ENCODE measurements around the gene CCDC63. TPM values are rescaled to one million over a fixed set of nuclear protein-coding genes. Genes with fewer than 3 reads are reported as not detected.

CCDC63 gene
- total RNA-seq, 1 experiment from 2014 or later = 0.98 TPM

DNA sequence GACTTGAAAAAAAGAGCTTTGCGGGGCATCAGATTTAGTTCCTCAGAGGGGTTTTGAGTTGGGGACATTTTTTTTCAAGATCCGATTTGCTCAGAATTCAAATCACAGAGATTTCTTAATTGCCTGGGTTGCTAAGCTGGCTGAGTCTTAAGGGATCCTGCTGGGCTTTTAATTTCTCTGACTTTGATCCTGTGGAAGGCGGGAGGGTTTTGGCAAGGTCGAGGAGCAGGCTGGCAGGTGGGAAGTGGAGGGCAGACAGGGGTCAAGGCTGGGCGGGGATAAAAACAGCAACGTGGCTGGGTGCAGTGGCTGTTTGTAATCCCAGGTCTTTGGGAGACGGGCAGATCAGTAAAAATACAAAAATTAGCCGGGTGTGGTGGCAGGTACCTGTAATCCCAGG lies 33.5 kb upstream of the CCDC63 start:
- Mint-ChIP-seq H3K4me3 (no peak overlapping the region), H3K27me3 (ENCODE audit: low read depth) (peaks cover 78% of the 10 kb centered on the region), H3K9me3 (no peaks in the 10 kb centered on the region), H3K27ac (no peak overlapping the region), H3K36me3 (no peaks in the 10 kb centered on the region), H3K4me1 (peaks cover 35% of the 10 kb centered on the region)
- POLR2A ChIA-PET = no interaction called here
- CTCF ChIA-PET = no interaction called here
- ATAC-seq (peak; percentile 23), DNase-seq (ENCODE audit: low spot score) (no peak)
- no peak for TF ChIP-seq FOXJ3 (CRISPR knock-in tag; IDR thresholded peaks at IDR 0.05; ENCODE audit: borderline replicate concordance)
- 0 out of 2 replicates have a peak, but pooled peaks have one; percentile 19 for TF ChIP-seq ZNF512 (CRISPR knock-in tag; IDR thresholded peaks at IDR 0.05; ENCODE audit: borderline replicate concordance)
- TF ChIP-seq FOXK1 (CRISPR knock-in tag; IDR thresholded peaks at IDR 0.05) = 0 out of 2 replicates have a peak, but pooled peaks have one; percentile 38

GRCh38 chr12:110813756-110814155 lies 33.0 kb upstream of the CCDC63 start:
- DNase-seq (ENCODE audit: low spot score) = no peak
- ChIA-PET POLR2A (no interaction called here), CTCF (no interaction called here)
- Mint-ChIP-seq H3K9me3 (no peaks in the 10 kb centered on the region), H3K27ac (no peak overlapping the region), H3K4me1 (peaks cover 36% of the 10 kb centered on the region), H3K4me3 (no peak overlapping the region), H3K27me3 (ENCODE audit: low read depth) (peaks cover 80% of the 10 kb centered on the region), H3K36me3 (no peaks in the 10 kb centered on the region)
- no peak for TF ChIP-seq ZNF671 (CRISPR knock-in tag; IDR thresholded peaks at IDR 0.05)
- TF ChIP-seq, protein P1, sequence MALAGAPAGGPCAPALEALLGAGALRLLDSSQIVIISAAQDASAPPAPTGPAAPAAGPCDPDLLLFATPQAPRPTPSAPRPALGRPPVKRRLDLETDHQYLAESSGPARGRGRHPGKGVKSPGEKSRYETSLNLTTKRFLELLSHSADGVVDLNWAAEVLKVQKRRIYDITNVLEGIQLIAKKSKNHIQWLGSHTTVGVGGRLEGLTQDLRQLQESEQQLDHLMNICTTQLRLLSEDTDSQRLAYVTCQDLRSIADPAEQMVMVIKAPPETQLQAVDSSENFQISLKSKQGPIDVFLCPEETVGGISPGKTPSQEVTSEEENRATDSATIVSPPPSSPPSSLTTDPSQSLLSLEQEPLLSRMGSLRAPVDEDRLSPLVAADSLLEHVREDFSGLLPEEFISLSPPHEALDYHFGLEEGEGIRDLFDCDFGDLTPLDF (CRISPR knock-in tag; IDR thresholded peaks at IDR 0.05) = no peak
- no peak for TF ChIP-seq SMAD4 (CRISPR knock-in tag; IDR thresholded peaks at IDR 0.05)
- no peak for ATAC-seq

- Mint-ChIP-seq H3K9me3 (no peaks in the 10 kb centered on the region), H3K27me3 (ENCODE audit: low read depth) (peaks cover 70% of the 10 kb centered on the region), H3K4me3 (no peak overlapping the region), H3K36me3 (no peaks in the 10 kb centered on the region), H3K4me1 (peaks cover 32% of the 10 kb centered on the region), H3K27ac (no peak overlapping the region)
- ChIA-PET CTCF (interaction anchor here (1.4 to 2.2 kb wide), 3 partner anchors 31 to 367 kb away, joined by 3 to 7 read pairs (median 3); partner anchors contain the start of genes ARPC3 and CCDC63), POLR2A (no interaction called here)
- ATAC-seq (no peak), DNase-seq (ENCODE audit: low spot score) (no peak)
- TF ChIP-seq ZNF263 (CRISPR knock-in tag; IDR thresholded peaks at IDR 0.05; ENCODE audit: low read depth) = no peak
- TF ChIP-seq, protein P2, sequence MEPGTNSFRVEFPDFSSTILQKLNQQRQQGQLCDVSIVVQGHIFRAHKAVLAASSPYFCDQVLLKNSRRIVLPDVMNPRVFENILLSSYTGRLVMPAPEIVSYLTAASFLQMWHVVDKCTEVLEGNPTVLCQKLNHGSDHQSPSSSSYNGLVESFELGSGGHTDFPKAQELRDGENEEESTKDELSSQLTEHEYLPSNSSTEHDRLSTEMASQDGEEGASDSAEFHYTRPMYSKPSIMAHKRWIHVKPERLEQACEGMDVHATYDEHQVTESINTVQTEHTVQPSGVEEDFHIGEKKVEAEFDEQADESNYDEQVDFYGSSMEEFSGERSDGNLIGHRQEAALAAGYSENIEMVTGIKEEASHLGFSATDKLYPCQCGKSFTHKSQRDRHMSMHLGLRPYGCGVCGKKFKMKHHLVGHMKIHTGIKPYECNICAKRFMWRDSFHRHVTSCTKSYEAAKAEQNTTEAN (CRISPR knock-in tag; IDR thresholded peaks at IDR 0.05) = no peak
Observed at GRCh38 chr12:110816248-110816647, 30.5 kb upstream of the CCDC63 start.

GRCh38 chr12:110816779-110817178 lies 30.0 kb upstream of the CCDC63 start:
- Mint-ChIP-seq H3K36me3 (no peaks in the 10 kb centered on the region), H3K4me1 (peaks cover 27% of the 10 kb centered on the region), H3K4me3 (no peak overlapping the region), H3K9me3 (no peaks in the 10 kb centered on the region), H3K27me3 (ENCODE audit: low read depth) (peaks cover 66% of the 10 kb centered on the region), H3K27ac (no peak overlapping the region)
- ChIA-PET CTCF (interaction anchor here (1.2 to 2.2 kb wide), 3 partner anchors 30 to 367 kb away, joined by 3 to 7 read pairs (median 3); partner anchors contain the start of genes ARPC3 and CCDC63), POLR2A (no interaction called here)
- DNase-seq (ENCODE audit: low spot score) (no peak), ATAC-seq (peak; percentile 34)
- no peak for TF ChIP-seq ZNF219 (CRISPR knock-in tag; IDR thresholded peaks at IDR 0.05; ENCODE audit: borderline replicate concordance)
- TF ChIP-seq, protein P3, sequence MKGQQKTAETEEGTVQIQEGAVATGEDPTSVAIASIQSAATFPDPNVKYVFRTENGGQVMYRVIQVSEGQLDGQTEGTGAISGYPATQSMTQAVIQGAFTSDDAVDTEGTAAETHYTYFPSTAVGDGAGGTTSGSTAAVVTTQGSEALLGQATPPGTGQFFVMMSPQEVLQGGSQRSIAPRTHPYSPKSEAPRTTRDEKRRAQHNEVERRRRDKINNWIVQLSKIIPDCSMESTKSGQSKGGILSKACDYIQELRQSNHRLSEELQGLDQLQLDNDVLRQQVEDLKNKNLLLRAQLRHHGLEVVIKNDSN (CRISPR knock-in tag; IDR thresholded peaks at IDR 0.05) = no peak
- no peak for TF ChIP-seq E2F4 (CRISPR knock-in tag; IDR thresholded peaks at IDR 0.05; ENCODE audit: borderline replicate concordance, low read depth)
- TF ChIP-seq GABPB1 (CRISPR knock-in tag; IDR thresholded peaks at IDR 0.05) = no peak
- TF ChIP-seq MLX (CRISPR knock-in tag; IDR thresholded peaks at IDR 0.05) = no peak
- TF ChIP-seq EMX1 (CRISPR knock-in tag; IDR thresholded peaks at IDR 0.05) = no peak
- no peak for TF ChIP-seq NFATC4 (CRISPR knock-in tag; IDR thresholded peaks at IDR 0.05)
- no peak for TF ChIP-seq MYBL2 (CRISPR knock-in tag; IDR thresholded peaks at IDR 0.05)
- no peak for TF ChIP-seq AR (CRISPR knock-in tag; IDR thresholded peaks at IDR 0.05)
- no peak for TF ChIP-seq E2F5 (CRISPR knock-in tag; IDR thresholded peaks at IDR 0.05)
- no peak for TF ChIP-seq GTF2I (CRISPR knock-in tag; conservative IDR thresholded peaks at IDR 0.05)
